Large intestine (tissue), 3 donors: ENCODE data around the gene STX5. TPM values are rescaled to one million over a fixed set of nuclear protein-coding genes. Genes with fewer than 3 reads are reported as not detected.

Experiments
- DNase-seq, 2 donors: peaks; one replicate each; pipeline versions ENCODE4 v3.0.0 to v3.0.0-alpha.2; 2013
- H3K27ac ChIP-seq: one replicate; pipeline ENCODE4 v1.5.1; 2013; ENCODE audit warnings: low read length
- H3K27me3 ChIP-seq: 2 replicates; pipeline ENCODE4 v1.6.1; 2013; ENCODE audit warnings: low read length; ENCODE audit not compliant: control insufficient read depth, insufficient read depth
- H3K36me3 ChIP-seq: 2 replicates; pipeline ENCODE4 v1.6.1; 2013; ENCODE audit warnings: low read length; ENCODE audit not compliant: control insufficient read depth, insufficient read depth
- H3K4me1 ChIP-seq: one replicate; pipeline ENCODE4 v1.6.1; 2013; ENCODE audit warnings: low read length; ENCODE audit not compliant: control insufficient read depth, insufficient read depth
- H3K4me3 ChIP-seq: one replicate; pipeline ENCODE4 v1.5.1; 2013; ENCODE audit warnings: low read length
- H3K9me3 ChIP-seq: one replicate; pipeline ENCODE4 v1.6.1; 2013; ENCODE audit warnings: mild to moderate bottlenecking, low read depth, low read length, moderate library complexity; ENCODE audit not compliant: control insufficient read depth
- WGBS: methylation state at CpG from one replicate; pipeline ENCODE4 v1.1.5; 2013; ENCODE audit warnings: low lambda C conversion rate; ENCODE audit not compliant: insufficient coverage; 5-methylcytosine and 5-hydroxymethylcytosine counted together
- polyA plus RNA-seq: library from polyadenylated mRNA; unstranded; fragments of 120-200 nt; gene quantifications from one replicate; pipeline ENCODE4 v1.2.1, GENCODE V29; 2013

The STX5 gene
- polyA plus RNA-seq, 1 donor = 42.4 TPM

DNA sequence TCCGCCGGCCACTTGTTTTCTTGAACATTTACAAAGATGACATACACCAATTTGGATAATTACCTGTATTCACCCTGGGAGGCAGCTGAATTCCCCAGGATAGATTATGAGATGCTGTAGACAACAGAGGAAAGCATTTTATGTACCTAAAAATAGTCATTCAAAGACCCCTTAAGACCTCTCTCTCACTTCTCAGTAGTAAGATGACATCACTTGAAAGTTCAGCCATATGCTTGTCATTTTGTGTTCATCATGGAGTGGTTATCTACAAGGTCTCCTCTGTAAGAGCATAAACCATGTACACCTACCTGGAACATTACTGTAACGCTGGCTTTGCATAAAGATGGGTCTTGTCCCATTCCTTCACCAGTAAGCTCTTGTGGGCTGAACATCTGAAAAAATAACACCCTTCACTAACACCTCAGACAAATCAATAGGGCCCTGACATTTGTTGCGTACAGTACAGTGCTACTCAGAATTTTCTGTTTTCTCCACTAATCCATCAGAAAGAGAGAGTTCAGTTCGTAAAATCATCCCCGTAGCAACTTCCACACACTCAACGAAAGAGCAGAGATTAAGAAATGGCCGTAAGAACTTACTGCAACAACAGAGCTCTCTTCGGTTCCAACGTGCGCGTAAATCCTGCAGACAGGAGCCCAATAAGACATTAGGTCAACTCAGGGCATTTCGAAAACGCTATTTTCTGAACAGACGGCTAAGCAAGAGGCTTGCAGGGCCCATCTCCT is 23.1 kb upstream of the STX5 start:
- peak overlapping the region; percentile 92 for H3K4me3 ChIP-seq
- no peaks in the 10 kb centered on the region for H3K9me3 ChIP-seq
- no peaks in the 10 kb centered on the region for H3K27me3 ChIP-seq
- WGBS = no CpG with 5 or more reads among the region's 15 CpGs
- H3K27ac ChIP-seq = peak overlapping the region; percentile 42
- peaks cover 13% of the 10 kb centered on the region for H3K4me1 ChIP-seq
- peaks cover 26% of the 10 kb centered on the region for H3K36me3 ChIP-seq
- no peak for DNase-seq

- Histone ChIP-seq H3K9me3 (no peaks in the 10 kb centered on the region), H3K4me3 (peak overlapping the region; percentile 92), H3K36me3 (peaks cover 26% of the 10 kb centered on the region), H3K27ac (no peak overlapping the region), H3K4me1 (peaks cover 13% of the 10 kb centered on the region), H3K27me3 (no peaks in the 10 kb centered on the region)
- WGBS = no CpG with 5 or more reads among the region's 8 CpGs
- DNase-seq = no peak
Measured at GRCh38 chr11:62854013-62854824, 22.4 kb upstream of the STX5 start.

DNA sequence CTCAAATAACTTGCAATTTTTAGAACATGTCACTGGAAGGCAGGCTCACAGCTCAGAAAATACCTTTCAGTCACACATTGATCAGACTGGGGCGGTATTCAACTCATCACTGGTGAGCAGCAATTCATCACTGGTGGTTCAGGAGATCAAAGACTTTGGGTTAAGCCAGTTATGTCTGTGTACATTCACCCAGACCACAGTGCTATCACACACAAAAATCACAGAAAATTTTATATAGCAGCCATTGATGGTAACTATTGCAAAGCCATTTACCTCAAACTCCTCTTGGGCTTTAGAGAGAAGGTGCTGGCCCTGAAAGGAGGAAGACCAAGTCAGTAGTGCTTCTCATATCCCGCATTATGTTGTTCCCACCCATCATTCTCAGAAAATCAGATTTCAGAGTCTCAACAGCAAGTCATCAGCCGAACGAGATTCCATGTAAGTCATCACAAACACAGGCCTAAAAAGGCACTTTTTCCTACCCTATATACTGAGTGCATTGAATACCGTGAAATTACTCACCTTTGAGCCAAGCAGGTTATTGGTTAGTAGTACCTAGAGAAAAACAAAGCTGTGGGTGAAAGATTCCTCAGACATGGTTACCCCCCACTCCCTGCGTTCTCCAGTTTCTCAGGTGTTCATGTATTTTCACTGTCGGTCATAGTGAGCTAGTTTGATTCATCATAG is 21.6 kb upstream of the STX5 start:
- no peak for DNase-seq
- H3K4me3 ChIP-seq = peak overlapping the region; percentile 92
- no peaks in the 10 kb centered on the region for H3K27me3 ChIP-seq
- H3K27ac ChIP-seq = no peak overlapping the region
- no peaks in the 10 kb centered on the region for H3K9me3 ChIP-seq
- H3K36me3 ChIP-seq = peaks cover 26% of the 10 kb centered on the region
- 20% methylated on average over 2 of the region's 7 CpGs for WGBS
- peaks cover 13% of the 10 kb centered on the region for H3K4me1 ChIP-seq

DNA sequence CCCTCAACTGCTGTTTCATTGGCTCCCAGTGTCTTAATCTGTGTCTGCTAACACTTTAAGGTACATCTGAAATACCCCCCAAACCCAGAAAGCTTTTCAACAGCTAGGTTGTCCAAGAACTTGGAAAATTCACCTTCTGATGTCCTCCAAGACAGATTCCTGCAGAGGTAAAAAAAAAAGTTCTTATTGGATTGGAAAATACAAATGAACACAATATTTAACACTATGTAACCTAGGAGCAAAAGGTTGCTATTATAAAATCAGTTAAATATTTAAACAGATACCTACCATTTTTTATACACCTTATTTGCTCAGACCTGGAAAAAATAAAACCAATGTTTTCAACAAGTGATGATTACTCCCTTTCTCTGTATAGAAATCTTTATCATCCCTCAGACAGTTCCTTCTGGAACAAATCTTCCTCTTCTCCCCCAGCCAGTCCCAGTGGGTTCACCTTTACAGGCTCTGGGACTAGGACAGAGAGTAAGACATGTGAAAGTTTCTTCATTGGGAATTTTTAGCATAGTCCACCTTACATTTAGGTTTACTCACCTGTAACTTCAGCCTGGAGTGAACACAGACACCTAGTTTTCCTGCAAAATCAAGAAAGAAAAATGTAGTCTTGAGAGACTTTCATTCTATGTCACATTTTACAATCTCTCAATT is 20.8 kb upstream of the STX5 start:
- Histone ChIP-seq H3K27ac (no peak overlapping the region), H3K4me3 (no peak overlapping the region), H3K36me3 (peaks cover 26% of the 10 kb centered on the region), H3K4me1 (peaks cover 13% of the 10 kb centered on the region), H3K9me3 (no peaks in the 10 kb centered on the region), H3K27me3 (no peaks in the 10 kb centered on the region)
- no peak for DNase-seq

GRCh38 chr11:62851807-62852522 is 20.1 kb upstream of the STX5 start:
- Histone ChIP-seq H3K27me3 (no peaks in the 10 kb centered on the region), H3K27ac (no peak overlapping the region), H3K9me3 (no peaks in the 10 kb centered on the region), H3K4me1 (peaks cover 13% of the 10 kb centered on the region), H3K36me3 (peaks cover 26% of the 10 kb centered on the region), H3K4me3 (no peak overlapping the region)
- no CpG with 5 or more reads among the region's 3 CpGs for WGBS
- DNase-seq = no peak

DNA sequence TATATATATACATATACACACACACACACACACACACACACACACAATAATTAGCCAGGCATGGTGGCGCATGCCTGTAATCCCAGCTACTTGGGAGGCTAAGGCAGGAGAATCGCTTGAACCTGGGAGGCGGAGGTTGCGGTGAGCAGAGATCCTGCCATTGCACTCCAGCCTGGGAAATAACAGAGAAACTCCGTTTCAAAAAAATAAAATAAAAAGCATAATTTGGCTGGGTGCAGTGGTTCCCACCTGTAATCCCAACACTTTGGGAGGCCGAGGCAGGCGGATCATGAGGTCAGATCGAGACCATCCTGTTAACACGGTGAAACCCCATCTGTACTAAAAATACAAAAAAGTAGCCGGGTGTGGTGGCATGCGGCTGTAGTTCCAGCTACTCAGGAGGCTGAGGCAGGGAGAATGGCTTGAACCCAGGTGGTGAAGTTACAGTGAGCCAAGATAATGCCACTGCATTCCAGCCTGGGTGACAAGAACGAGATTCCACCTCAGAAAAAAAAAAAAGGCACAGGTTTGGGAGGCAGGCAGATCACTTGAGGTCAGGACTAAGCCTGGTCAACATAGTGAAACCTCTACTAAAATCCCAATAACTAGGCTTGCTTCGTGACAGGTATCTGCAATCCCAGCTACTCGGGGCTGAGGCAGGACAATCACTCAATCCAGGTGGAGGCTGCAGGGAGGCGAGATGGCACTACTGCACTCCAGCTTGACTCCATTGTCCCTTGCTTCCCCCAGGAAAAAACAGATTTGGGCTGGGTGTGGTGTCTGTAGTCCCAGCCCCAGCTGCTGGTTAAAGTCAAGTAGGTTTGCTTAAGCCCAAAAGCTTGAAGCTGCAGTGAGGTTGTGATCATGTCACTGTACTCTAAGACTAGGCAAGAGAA is 19.3 kb upstream of the STX5 start:
- Histone ChIP-seq H3K9me3 (no peaks in the 10 kb centered on the region), H3K4me3 (no peak overlapping the region), H3K27ac (no peak overlapping the region), H3K36me3 (peaks cover 26% of the 10 kb centered on the region), H3K4me1 (peaks cover 13% of the 10 kb centered on the region), H3K27me3 (no peaks in the 10 kb centered on the region)
- no peak for DNase-seq
- WGBS = 72% methylated on average over 3 of the region's 15 CpGs

GRCh38 chr11:62847767-62848314 is 16.0 kb upstream of the STX5 start:
- no CpG with 5 or more reads among the region's 1 CpG for WGBS
- Histone ChIP-seq H3K9me3 (no peaks in the 10 kb centered on the region), H3K36me3 (peaks cover 11% of the 10 kb centered on the region)

DNA sequence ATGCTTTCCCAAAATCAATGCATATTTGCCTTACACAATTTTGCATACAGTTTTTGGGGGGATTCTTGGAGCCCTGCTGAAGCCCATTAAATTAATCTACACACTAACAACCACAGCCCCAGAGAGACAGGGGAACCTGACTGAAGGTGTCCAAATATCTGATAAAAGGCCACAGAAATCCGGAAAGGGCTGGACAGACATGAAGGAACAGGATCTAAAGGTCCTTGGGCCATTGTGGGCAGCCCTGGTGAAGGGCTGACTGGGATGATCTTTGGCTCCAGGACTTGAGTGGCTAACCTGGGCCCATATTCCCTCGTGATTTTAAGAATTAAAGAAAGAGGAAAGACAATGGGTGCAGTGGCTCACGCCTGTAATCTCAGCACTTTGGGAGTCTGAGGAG is 14.3 kb upstream of the STX5 start:
- peaks cover 11% of the 10 kb centered on the region for H3K4me1 ChIP-seq
- H3K36me3 ChIP-seq = no peaks in the 10 kb centered on the region
- no peak overlapping the region for H3K4me3 ChIP-seq
- no CpG with 5 or more reads among the region's 3 CpGs for WGBS
- no peak overlapping the region for H3K27ac ChIP-seq
- no peaks in the 10 kb centered on the region for H3K9me3 ChIP-seq
- no peaks in the 10 kb centered on the region for H3K27me3 ChIP-seq
- no peak for DNase-seq

More at GRCh38 chr11:62847767-62848314, 16.0 kb upstream of the STX5 start:
- Histone ChIP-seq H3K4me1 (peaks cover 1% of the 10 kb centered on the region), H3K4me3 (no peak overlapping the region), H3K27ac (no peak overlapping the region), H3K27me3 (no peaks in the 10 kb centered on the region)
- DNase-seq = no peak

- no peak overlapping the region for H3K27ac ChIP-seq
- H3K9me3 ChIP-seq = no peaks in the 10 kb centered on the region
- H3K4me3 ChIP-seq = no peak overlapping the region
- H3K27me3 ChIP-seq = no peaks in the 10 kb centered on the region
- peaks cover 11% of the 10 kb centered on the region for H3K4me1 ChIP-seq
- DNase-seq = no peak
- no peaks in the 10 kb centered on the region for H3K36me3 ChIP-seq
- WGBS = 100% methylated on average over 1 of the region's 3 CpGs
Measured at GRCh38 chr11:62844154-62844553, 12.3 kb upstream of the STX5 start.
